Measurements from ENCODE around the gene LDAH. TPM values are rescaled to one million over a fixed set of nuclear protein-coding genes. Genes with fewer than 3 reads are reported as not detected.

Gene LDAH
- total and polyA plus RNA-seq, 4 donors = 5.0 to 30.8 (median 11.5) TPM

- no peak overlapping the region for H3K4me3 ChIP-seq
- no peak overlapping the region for H3K27ac ChIP-seq (ENCODE audit: low read depth in 1 of 2, low read length in 1 of 2)
- H3K9ac ChIP-seq (ENCODE audit: insufficient read depth in 1 of 2, low read length in 2 of 2) = no peak overlapping the region
- WGBS, 2 donors = 74 to 90% methylated on average over 6 of the region's 6 CpGs
- H3K27me3 ChIP-seq (ENCODE audit: control insufficient read depth in 3 of 3, insufficient read depth in 3 of 3, low read length in 2 of 3) = no peaks in the 10 kb centered on the region
- DNase-seq = no peak
- ATAC-seq (ENCODE audit: insufficient read depth, low FRiP score) = no peak
- no peak for TF ChIP-seq CTCF (IDR thresholded peaks at IDR 0.05; ENCODE audit: control extremely low read depth, extremely low read depth)
- H3K4me1 ChIP-seq (ENCODE audit: control insufficient read depth in 5 of 5, insufficient read depth in 5 of 5, low read length in 5 of 5) = no peaks in the 10 kb centered on the region
- peaks cover 0 to 12% (median 6%) of the 10 kb centered on the region in 4 donors for H3K36me3 ChIP-seq (ENCODE audit: control insufficient read depth in 4 of 4, insufficient read depth in 4 of 4, low read length in 4 of 4)
- H3K9me3 ChIP-seq (ENCODE audit: control insufficient read depth in 4 of 4, insufficient read depth in 3 of 4, low read length in 3 of 4) = no peaks in the 10 kb centered on the region
Measured at GRCh38 chr2:20684581-20685063, 138.3 kb downstream of the LDAH start.

- Histone ChIP-seq H3K4me1 (ENCODE audit: control insufficient read depth in 5 of 5, insufficient read depth in 5 of 5, low read length in 5 of 5) (no peaks in the 10 kb centered on the region), H3K27ac (ENCODE audit: low read depth in 1 of 2, low read length in 1 of 2) (no peak overlapping the region), H3K27me3 (ENCODE audit: control insufficient read depth in 3 of 3, insufficient read depth in 3 of 3, low read length in 2 of 3) (no peaks in the 10 kb centered on the region), H3K36me3 (ENCODE audit: control insufficient read depth in 4 of 4, insufficient read depth in 4 of 4, low read length in 4 of 4) (peaks cover 1 to 15% (median 6%) of the 10 kb centered on the region in 4 donors), H3K9me3 (ENCODE audit: control insufficient read depth in 4 of 4, insufficient read depth in 3 of 4, low read length in 3 of 4) (no peaks in the 10 kb centered on the region), H3K9ac (ENCODE audit: insufficient read depth in 1 of 2, low read length in 2 of 2) (no peak overlapping the region), H3K4me3 (no peak overlapping the region)
- ATAC-seq (ENCODE audit: insufficient read depth, low FRiP score) (no peak), DNase-seq (no peak)
- WGBS, 2 donors = 69 to 85% methylated on average over 7 of the region's 7 CpGs
- TF ChIP-seq CTCF (IDR thresholded peaks at IDR 0.05; ENCODE audit: control extremely low read depth, extremely low read depth) = no peak
Measured at GRCh38 chr2:20682167-20682920, 140.6 kb downstream of the LDAH start.

- H3K27ac ChIP-seq (ENCODE audit: low read depth in 1 of 2, low read length in 1 of 2) = no peak overlapping the region
- no peak overlapping the region for H3K9ac ChIP-seq (ENCODE audit: insufficient read depth in 1 of 2, low read length in 2 of 2)
- H3K36me3 ChIP-seq (ENCODE audit: control insufficient read depth in 4 of 4, insufficient read depth in 4 of 4, low read length in 4 of 4) = peaks cover 0 to 15% (median 2%) of the 10 kb centered on the region in 4 donors
- H3K27me3 ChIP-seq (ENCODE audit: control insufficient read depth in 3 of 3, insufficient read depth in 3 of 3, low read length in 2 of 3) = no peaks in the 10 kb centered on the region
- no peak for DNase-seq
- no peak for TF ChIP-seq CTCF (IDR thresholded peaks at IDR 0.05; ENCODE audit: control extremely low read depth, extremely low read depth)
- no peak overlapping the region for H3K4me3 ChIP-seq
- no peaks in the 10 kb centered on the region for H3K9me3 ChIP-seq (ENCODE audit: control insufficient read depth in 4 of 4, insufficient read depth in 3 of 4, low read length in 3 of 4)
- 91 to 94% methylated on average over 10 of the region's 10 CpGs for WGBS, 2 donors
- no peaks in the 10 kb centered on the region for H3K4me1 ChIP-seq (ENCODE audit: control insufficient read depth in 5 of 5, insufficient read depth in 5 of 5, low read length in 5 of 5)
- ATAC-seq (ENCODE audit: insufficient read depth, low FRiP score) = no peak
Measured at GRCh38 chr2:20680744-20681375, 142.0 kb downstream of the LDAH start.
